ENCODE data around the gene TASOR2.

TASOR2 gene

GRCh38 chr10:5688587-5688986, 3.9 kb downstream of the TASOR2 start:
- no peak for DNase-seq

DNA sequence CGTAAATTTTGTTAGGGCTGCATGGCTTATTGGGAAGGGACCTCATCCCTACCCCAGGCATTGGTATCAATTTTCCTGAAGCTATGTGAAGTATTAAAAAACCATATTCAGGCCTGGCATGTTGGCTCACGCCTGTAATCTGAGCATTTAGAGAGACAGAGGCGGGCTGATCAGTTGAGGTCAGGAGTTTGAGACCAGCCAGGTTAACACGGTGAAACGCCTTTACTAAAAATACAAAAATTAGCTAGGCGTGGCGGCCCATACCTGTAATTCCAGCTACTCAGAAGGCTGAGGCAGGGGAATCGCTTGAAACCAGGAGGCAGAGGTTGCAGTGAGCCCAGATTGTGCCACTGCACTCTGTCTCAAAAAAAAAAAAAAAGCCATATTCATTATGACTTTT, 7.1 kb downstream of the TASOR2 start:
- DNase-seq, result no peak

DNA sequence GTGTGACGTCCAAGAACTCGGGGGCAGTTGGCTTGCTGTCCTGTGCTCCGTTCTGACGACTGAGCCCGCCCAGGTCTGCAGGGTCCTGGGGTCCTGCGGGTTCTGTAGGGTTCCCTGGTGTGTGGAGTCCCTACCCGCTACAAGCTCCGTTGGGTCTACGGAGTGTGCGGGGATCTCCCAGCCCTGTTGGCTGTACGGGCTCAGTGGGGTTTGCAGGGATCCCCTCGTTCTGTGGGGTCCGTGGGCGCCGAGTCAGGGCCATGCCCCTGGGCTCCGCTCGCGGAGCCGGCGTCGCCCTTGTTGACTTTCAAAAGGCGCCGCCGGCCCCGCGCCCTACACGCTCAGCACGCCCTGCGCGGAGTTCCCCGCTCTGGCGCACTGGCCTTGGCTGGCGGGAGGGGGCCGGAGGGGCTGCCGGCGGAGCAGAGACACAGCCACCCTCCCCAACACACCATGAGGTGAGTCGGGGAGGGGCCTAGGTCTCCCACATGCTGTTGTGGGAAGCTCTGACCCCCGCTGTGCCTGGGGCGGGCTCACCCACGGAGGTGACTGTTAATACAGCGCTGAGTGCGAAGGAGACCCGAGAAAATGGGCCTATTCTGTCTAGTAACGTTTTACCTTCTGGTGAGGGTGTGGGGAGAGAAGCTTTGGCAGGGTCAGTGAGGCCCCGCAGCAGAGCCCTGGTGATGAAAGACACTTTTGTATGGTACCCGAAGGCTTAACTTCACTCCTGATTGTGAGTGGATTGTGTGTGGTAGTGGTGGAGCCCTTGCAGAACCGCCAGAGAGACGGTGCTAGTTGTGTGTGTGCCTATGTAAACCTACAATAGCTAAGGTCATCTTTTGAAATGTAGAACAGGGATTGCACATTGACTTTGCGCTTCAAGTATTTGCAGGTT, 8.1 kb downstream of the TASOR2 start:
- peak; percentile 38 for DNase-seq

GRCh38 chr10:5694573-5694972, 9.9 kb downstream of the TASOR2 start:
- no peak for DNase-seq

- DNase-seq, result no peak
Observed at GRCh38 chr10:5697342-5697741, 12.7 kb downstream of the TASOR2 start.

DNA sequence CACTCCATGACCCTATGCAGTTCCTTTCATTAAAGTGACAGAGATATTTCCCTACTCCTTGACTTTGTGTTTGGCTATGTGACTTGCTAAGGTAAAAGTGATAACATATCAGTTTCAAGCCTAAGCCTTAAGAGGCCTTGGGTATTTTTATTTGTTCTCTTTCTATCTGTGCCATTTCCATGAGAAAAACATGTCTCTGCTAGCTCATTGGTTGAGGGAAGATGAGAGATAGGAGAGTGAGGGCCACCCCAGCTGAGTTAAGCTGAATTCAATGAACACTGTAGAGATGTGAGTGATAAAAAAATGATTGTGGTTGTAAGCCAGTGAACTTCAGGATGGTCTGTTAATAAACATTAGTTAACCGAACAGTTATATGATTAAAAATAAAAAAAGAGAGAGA, 13.4 kb downstream of the TASOR2 start:
- DNase-seq, result no peak

- DNase-seq, result no peak
Observed at GRCh38 chr10:5708356-5708755, 23.7 kb downstream of the TASOR2 start.

- no peak for DNase-seq
Observed at GRCh38 chr10:5709865-5710264, 25.2 kb downstream of the TASOR2 start.

- no peak for DNase-seq
Observed at GRCh38 chr10:5710859-5711258, 26.2 kb downstream of the TASOR2 start.

GRCh38 chr10:5711642-5712041, 27.0 kb downstream of the TASOR2 start:
- no peak for DNase-seq

DNA sequence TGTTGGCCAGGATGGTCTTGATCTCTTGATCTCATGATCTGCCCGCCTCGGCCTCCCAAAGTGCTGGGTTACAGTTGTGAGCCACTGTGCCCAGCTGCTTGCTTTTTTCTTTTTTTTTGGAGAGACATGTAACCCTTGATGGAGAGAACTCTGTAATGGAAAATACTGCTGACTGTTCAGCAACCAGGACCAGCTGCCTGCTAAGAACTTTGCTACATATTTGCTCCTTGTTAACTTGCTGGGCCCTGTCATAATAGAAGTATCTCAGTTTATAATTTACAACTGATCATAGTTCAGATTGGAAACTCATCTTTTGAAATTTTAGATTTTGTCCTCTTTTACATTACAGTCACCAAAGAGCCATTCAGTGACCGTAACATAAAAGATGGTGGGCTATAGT, 34.9 kb downstream of the TASOR2 start:
- no peak for DNase-seq

DNA sequence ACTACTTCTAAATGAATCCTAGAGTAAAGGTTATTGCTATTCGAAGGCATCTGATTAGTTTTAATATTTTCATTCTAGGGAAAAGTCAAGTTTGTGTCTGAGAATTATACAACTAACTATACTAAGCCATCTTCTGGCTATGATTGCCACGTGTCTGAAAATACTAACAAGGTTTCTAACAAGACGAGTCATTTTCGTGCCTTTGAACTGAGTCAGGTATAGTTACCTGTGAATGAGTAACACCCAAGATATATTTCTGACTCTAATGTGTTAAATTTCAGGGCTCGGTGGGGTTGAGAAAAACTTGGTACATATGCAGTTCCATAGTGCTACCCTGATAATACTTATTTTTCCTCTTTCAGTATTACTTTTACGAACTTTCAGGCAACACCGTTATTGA, 35.5 kb downstream of the TASOR2 start:
- DNase-seq, result no peak

DNA sequence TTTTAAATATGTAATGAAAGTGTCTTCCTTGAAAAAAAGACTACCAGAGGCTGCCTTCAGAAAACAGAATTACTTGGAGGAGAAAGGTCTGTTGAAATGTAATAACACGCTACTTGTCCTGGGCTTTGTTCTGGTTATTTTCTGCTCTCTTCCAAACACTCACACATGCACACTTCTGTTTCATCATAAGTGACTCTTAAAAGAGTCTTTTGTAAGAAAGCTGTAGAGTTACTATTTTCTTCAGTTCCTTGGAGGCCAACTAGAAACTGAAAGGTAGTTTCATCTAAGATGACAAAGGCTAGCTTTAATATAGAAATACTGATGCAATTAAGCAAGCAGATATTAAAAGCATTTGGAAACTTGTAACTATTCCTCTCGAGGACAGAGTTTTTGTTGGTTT, 39.1 kb downstream of the TASOR2 start:
- DNase-seq, result no peak

DNA sequence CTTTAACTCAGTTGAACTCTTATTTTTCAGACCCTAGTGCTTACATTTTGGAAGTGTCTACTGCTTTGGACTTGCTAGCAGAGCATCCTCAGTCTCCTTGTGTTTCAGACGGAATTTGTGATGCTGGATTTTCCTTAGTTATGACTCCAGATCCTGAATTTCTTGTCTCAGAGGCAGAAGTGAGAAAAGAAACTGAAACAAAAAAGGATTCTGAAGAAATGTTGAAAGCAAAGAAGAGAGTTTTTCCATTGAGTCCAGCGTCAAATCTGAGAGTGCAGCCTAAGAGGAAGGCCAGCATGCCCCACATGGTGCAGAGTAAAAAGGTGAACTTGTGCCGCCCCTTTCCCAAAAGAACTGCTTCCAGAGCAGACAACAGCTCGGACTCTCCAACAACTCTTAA, 46.1 kb downstream of the TASOR2 start:
- DNase-seq, result no peak

- no peak for DNase-seq
Observed at GRCh38 chr10:5731559-5731958, 46.9 kb downstream of the TASOR2 start.

- DNase-seq, result no peak
Observed at GRCh38 chr10:5732141-5732540, 47.5 kb downstream of the TASOR2 start.

All from activated CD4-positive, alpha-beta T cell treated with anti-CD3 and anti-CD28 coated beads for 1 hour (primary cell).